GM12878 (cell line): Measurements from ENCODE around the gene TIAM1.

Source experiments
- ASH2L ChIP-seq: fragments of 300-600, 200-600 bp; sonication (generic); IDR thresholded peaks from 2 replicates; pipeline ENCODE4 v1.6.1; 2017; ENCODE audit warnings: low read depth, mild to moderate bottlenecking, borderline replicate concordance
- BMI1 ChIP-seq: fragments of 450-650 bp; IDR thresholded peaks from 2 replicates; pipeline ENCODE4 v1.6.1; 2016; ENCODE audit warnings: mild to moderate bottlenecking, moderate library complexity, borderline replicate concordance
- EZH2 ChIP-seq: IDR thresholded peaks from 2 replicates; pipeline ENCODE4 v1.6.1; 2012; ENCODE audit warnings: low read depth, mild to moderate bottlenecking, control low read depth, inconsistent platforms, low read length, borderline replicate concordance; ENCODE audit not compliant: control insufficient read depth
- FOXM1 ChIP-seq: IDR thresholded peaks from 2 replicates; pipeline ENCODE4 v1.6.1; 2012; ENCODE audit warnings: low read depth, mild to moderate bottlenecking, inconsistent platforms, low read length, moderate library complexity
- HDGF ChIP-seq: fragments of 450-650 bp; IDR thresholded peaks from 2 replicates; pipeline ENCODE4 v1.6.1; 2016; ENCODE audit warnings: antibody characterized with exemption
- POLR2A ChIP-seq: IDR thresholded peaks from 2 replicates; pipeline ENCODE4 v1.6.1; 2011; ENCODE audit warnings: low read depth, mild to moderate bottlenecking, low read length
- SUZ12 ChIP-seq: fragments of 200-600 bp; sonication (generic); IDR thresholded peaks from one replicate; pipeline ENCODE4 v1.6.1; 2018; ENCODE audit warnings: antibody characterized with exemption, mild to moderate bottlenecking; ENCODE audit not compliant: unreplicated experiment
- ZNF24 ChIP-seq: fragments of 450-650 bp; IDR thresholded peaks from 2 replicates; pipeline ENCODE4 v1.6.1; 2017; ENCODE audit warnings: antibody characterized with exemption, mild to moderate bottlenecking
- ZZZ3 ChIP-seq: IDR thresholded peaks from 2 replicates; pipeline ENCODE4 v1.6.1; 2011; ENCODE audit warnings: low read depth; ENCODE audit not compliant: control insufficient read depth, insufficient read length
- TF ChIP-seq, protein P1 (sequence below): IDR thresholded peaks from 2 replicates; pipeline ENCODE4 v1.6.1; 2012; ENCODE audit warnings: low read depth, low read length, improper control_type of control experiment
- TF ChIP-seq, protein P2 (sequence below), 3 experiments: IDR thresholded peaks in 2 of 3; conservative IDR thresholded peaks in 1 of 3; 2 replicates each; pipeline ENCODE4 v1.5.1; 2011; ENCODE audit warnings: low read depth in 3 of 3, low read length in 3 of 3, mild to moderate bottlenecking in 3 of 3, control low read depth in 2 of 3, moderate library complexity in 2 of 3, inconsistent platforms in 1 of 3, mixed read lengths in 1 of 3; ENCODE audit not compliant: control insufficient read depth in 2 of 3, insufficient read depth in 1 of 3; ENCODE audit errors: extremely low read depth in 1 of 3
- TF ChIP-seq, protein P3 (sequence below): fragments of 450-650 bp; formaldehyde crosslinking; IDR thresholded peaks from 2 replicates; pipeline ENCODE4 v1.5.0; 2022; ENCODE audit warnings: mild to moderate bottlenecking, missing genetic modification characterization
- TF ChIP-seq, protein P4 (sequence below): fragments of 450-650 bp; IDR thresholded peaks from 2 replicates; pipeline ENCODE4 v1.6.1; 2017; ENCODE audit warnings: mild to moderate bottlenecking
- TF ChIP-seq, protein P5 (sequence below): IDR thresholded peaks from 2 replicates; pipeline ENCODE4 v1.6.1; 2011; ENCODE audit warnings: borderline replicate concordance, low read depth, mild to moderate bottlenecking, moderate library complexity, mixed read lengths, low read length; ENCODE audit not compliant: insufficient read depth; ENCODE audit errors: extremely low read length

DNA sequence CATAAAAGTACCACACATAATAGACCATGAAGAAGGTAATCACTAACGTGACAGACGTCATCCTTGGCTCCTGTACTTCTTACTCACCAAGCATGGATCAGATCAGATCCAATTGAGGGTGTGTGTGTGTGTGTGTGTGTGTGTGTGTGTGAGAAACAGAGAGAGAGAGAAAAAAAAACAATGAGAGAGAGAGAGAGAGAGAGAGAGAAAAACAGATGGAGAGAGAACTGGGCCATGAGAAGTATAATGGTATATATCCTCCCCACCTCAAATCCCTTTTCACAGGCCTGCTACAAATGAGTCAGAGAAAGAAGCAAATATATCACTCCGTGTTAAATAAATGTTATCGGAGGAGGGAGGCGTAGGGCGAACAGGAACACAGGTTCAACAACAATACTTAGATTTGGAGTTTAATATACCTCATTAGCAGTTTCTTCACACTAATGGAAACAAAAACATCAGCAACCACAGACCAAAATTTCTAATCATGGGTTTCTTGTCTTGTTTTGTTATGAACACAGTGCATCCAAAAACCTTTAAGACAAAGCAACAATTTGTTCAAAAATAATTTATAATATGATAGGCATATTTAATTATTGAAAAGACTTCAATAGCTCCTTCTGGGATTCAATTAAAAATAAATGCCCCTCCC lies 45.3 kb downstream of the TIAM1 start:
- TF ChIP-seq POLR2A = no peak
- TF ChIP-seq, protein P1, sequence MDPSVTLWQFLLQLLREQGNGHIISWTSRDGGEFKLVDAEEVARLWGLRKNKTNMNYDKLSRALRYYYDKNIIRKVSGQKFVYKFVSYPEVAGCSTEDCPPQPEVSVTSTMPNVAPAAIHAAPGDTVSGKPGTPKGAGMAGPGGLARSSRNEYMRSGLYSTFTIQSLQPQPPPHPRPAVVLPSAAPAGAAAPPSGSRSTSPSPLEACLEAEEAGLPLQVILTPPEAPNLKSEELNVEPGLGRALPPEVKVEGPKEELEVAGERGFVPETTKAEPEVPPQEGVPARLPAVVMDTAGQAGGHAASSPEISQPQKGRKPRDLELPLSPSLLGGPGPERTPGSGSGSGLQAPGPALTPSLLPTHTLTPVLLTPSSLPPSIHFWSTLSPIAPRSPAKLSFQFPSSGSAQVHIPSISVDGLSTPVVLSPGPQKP = no peak; the same call in 1 of the 2 replicates
- TF ChIP-seq BMI1 = 0 out of 2 replicates have a peak, but pooled peaks have one; percentile 34
- TF ChIP-seq FOXM1 = no peak
- no peak for TF ChIP-seq ASH2L
- TF ChIP-seq ZZZ3 = no peak
- TF ChIP-seq, protein P2, sequence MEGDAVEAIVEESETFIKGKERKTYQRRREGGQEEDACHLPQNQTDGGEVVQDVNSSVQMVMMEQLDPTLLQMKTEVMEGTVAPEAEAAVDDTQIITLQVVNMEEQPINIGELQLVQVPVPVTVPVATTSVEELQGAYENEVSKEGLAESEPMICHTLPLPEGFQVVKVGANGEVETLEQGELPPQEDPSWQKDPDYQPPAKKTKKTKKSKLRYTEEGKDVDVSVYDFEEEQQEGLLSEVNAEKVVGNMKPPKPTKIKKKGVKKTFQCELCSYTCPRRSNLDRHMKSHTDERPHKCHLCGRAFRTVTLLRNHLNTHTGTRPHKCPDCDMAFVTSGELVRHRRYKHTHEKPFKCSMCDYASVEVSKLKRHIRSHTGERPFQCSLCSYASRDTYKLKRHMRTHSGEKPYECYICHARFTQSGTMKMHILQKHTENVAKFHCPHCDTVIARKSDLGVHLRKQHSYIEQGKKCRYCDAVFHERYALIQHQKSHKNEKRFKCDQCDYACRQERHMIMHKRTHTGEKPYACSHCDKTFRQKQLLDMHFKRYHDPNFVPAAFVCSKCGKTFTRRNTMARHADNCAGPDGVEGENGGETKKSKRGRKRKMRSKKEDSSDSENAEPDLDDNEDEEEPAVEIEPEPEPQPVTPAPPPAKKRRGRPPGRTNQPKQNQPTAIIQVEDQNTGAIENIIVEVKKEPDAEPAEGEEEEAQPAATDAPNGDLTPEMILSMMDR (IDR thresholded peaks at IDR 0.05 in 2 of 3, conservative IDR thresholded peaks at IDR 0.05 in 1 of 3; ENCODE audit: control insufficient read depth in 2 of 3, extremely low read depth in 1 of 3, insufficient read depth in 1 of 3, low read depth in 3 of 3, low read length in 3 of 3) = no peak
- TF ChIP-seq HDGF = peak; percentile 77; the same call in 1 of the 2 replicates
- no peak for TF ChIP-seq EZH2
- no peak for TF ChIP-seq ZNF24
- TF ChIP-seq, protein P3, sequence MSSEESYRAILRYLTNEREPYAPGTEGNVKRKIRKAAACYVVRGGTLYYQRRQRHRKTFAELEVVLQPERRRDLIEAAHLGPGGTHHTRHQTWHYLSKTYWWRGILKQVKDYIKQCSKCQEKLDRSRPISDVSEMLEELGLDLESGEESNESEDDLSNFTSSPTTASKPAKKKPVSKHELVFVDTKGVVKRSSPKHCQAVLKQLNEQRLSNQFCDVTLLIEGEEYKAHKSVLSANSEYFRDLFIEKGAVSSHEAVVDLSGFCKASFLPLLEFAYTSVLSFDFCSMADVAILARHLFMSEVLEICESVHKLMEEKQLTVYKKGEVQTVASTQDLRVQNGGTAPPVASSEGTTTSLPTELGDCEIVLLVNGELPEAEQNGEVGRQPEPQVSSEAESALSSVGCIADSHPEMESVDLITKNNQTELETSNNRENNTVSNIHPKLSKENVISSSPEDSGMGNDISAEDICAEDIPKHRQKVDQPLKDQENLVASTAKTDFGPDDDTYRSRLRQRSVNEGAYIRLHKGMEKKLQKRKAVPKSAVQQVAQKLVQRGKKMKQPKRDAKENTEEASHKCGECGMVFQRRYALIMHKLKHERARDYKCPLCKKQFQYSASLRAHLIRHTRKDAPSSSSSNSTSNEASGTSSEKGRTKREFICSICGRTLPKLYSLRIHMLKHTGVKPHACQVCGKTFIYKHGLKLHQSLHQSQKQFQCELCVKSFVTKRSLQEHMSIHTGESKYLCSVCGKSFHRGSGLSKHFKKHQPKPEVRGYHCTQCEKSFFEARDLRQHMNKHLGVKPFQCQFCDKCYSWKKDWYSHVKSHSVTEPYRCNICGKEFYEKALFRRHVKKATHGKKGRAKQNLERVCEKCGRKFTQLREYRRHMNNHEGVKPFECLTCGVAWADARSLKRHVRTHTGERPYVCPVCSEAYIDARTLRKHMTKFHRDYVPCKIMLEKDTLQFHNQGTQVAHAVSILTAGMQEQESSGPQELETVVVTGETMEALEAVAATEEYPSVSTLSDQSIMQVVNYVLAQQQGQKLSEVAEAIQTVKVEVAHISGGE (CRISPR knock-in tag) = no peak
- TF ChIP-seq SUZ12 = no peak
- TF ChIP-seq, protein P4, sequence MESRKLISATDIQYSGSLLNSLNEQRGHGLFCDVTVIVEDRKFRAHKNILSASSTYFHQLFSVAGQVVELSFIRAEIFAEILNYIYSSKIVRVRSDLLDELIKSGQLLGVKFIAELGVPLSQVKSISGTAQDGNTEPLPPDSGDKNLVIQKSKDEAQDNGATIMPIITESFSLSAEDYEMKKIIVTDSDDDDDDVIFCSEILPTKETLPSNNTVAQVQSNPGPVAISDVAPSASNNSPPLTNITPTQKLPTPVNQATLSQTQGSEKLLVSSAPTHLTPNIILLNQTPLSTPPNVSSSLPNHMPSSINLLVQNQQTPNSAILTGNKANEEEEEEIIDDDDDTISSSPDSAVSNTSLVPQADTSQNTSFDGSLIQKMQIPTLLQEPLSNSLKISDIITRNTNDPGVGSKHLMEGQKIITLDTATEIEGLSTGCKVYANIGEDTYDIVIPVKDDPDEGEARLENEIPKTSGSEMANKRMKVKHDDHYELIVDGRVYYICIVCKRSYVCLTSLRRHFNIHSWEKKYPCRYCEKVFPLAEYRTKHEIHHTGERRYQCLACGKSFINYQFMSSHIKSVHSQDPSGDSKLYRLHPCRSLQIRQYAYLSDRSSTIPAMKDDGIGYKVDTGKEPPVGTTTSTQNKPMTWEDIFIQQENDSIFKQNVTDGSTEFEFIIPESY = no peak
- TF ChIP-seq, protein P5, sequence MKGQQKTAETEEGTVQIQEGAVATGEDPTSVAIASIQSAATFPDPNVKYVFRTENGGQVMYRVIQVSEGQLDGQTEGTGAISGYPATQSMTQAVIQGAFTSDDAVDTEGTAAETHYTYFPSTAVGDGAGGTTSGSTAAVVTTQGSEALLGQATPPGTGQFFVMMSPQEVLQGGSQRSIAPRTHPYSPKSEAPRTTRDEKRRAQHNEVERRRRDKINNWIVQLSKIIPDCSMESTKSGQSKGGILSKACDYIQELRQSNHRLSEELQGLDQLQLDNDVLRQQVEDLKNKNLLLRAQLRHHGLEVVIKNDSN = no peak
